Cardiac septum (tissue), 1 donor: ENCODE data around the gene KRTAP1-1. TPM values are rescaled to one million over a fixed set of nuclear protein-coding genes. Genes with fewer than 3 reads are reported as not detected.
"Not testable (repeated sequence)": the region's sequence is repeated elsewhere in the genome, so short reads cannot be mapped to it uniquely, and the experiment has no call there.

Source experiments
- DNase-seq: peaks from one replicate; pipeline ENCODE4 v3.0.0-alpha.2; 2020; ENCODE audit warnings: low spot score
- intact Hi-C: fragments of 100-400 bp; cut with DNase I; formaldehyde crosslinking; loops from one replicate; pipeline ENCODE4 v1.14.0; 2022
- total RNA-seq: library from RNA; stranded (reverse); fragmentation: NEBNext Ultra II Directional; extraction: Animal tissue kit (Norgen Biotek cat#: 25700); gene quantifications from one replicate; pipeline ENCODE4 v1.2.1, GENCODE V29; 2021
- donor health status: DM: no; HTN: no; CAD: no.

The KRTAP1-1 gene
- total RNA-seq, 1 donor from 2014 or later, result not detected

GRCh38 chr17:41018541-41018940 lies 22.7 kb downstream of the KRTAP1-1 start:
- intact Hi-C loops, result no loop called here
- no peak for DNase-seq

- intact Hi-C loops, result no loop called here
- DNase-seq, result no peak
Observed at GRCh38 chr17:41016578-41017215, 24.6 kb downstream of the KRTAP1-1 start.

GRCh38 chr17:41015454-41015853 lies 25.8 kb downstream of the KRTAP1-1 start:
- no peak for DNase-seq
- intact Hi-C loops, result no loop called here

- no peak for DNase-seq
- intact Hi-C loops, result no loop called here
Observed at GRCh38 chr17:41013606-41014005, 27.6 kb downstream of the KRTAP1-1 start.

GRCh38 chr17:41013181-41013580 lies 28.1 kb downstream of the KRTAP1-1 start:
- no peak for DNase-seq
- intact Hi-C loops, result no loop called here

- DNase-seq, result no peak
- intact Hi-C loops, result no loop called here
Observed at GRCh38 chr17:41012326-41013120, 28.7 kb downstream of the KRTAP1-1 start.

GRCh38 chr17:41010441-41010840 lies 30.8 kb downstream of the KRTAP1-1 start:
- intact Hi-C loops, result no loop called here

GRCh38 chr17:41009936-41010335 lies 31.3 kb downstream of the KRTAP1-1 start:
- DNase-seq, result no peak
- intact Hi-C loops, result no loop called here

More at GRCh38 chr17:41010441-41010840, 30.8 kb downstream of the KRTAP1-1 start:
- DNase-seq, result no peak

- no peak for DNase-seq
- intact Hi-C loops, result no loop called here
Observed at GRCh38 chr17:41009301-41009760, 31.9 kb downstream of the KRTAP1-1 start.

GRCh38 chr17:41008811-41009210 lies 32.4 kb downstream of the KRTAP1-1 start, which contains the start of gene KRTAP3-1:
KRTAP3-1 (minus strand) TSS chr17:41009128; CDS start chr17:41009074, 54 bp downstream.
- DNase-seq, result no peak
- intact Hi-C loops, result no loop called here

GRCh38 chr17:41004397-41004796 lies 36.9 kb downstream of the KRTAP1-1 start:
- intact Hi-C loops, result no loop called here
- no peak for DNase-seq

GRCh38 chr17:41003926-41004325 lies 37.3 kb downstream of the KRTAP1-1 start:
- intact Hi-C loops, result no loop called here
- no peak for DNase-seq

- intact Hi-C loops, result no loop called here
Observed at GRCh38 chr17:41002814-41003213, 38.4 kb downstream of the KRTAP1-1 start.

GRCh38 chr17:41001795-41002194 lies 39.5 kb downstream of the KRTAP1-1 start:
- DNase-seq, result no peak
- intact Hi-C loops, result no loop called here

More at GRCh38 chr17:41002814-41003213, 38.4 kb downstream of the KRTAP1-1 start:
- DNase-seq, result no peak

GRCh38 chr17:40999563-40999962 lies 41.7 kb downstream of the KRTAP1-1 start, which contains the start of gene KRTAP3-2:
KRTAP3-2 (minus strand) TSS chr17:40999906; CDS start chr17:40999853, 53 bp downstream.
- DNase-seq, intact Hi-C loops: not testable (repeated sequence)

- intact Hi-C loops, result no loop called here
- DNase-seq, result no peak
Observed at GRCh38 chr17:40997361-40997760, 43.9 kb downstream of the KRTAP1-1 start.

GRCh38 chr17:40996829-40997228 lies 44.4 kb downstream of the KRTAP1-1 start:
- no peak for DNase-seq
- intact Hi-C loops, result no loop called here

- no peak for DNase-seq
- intact Hi-C loops, result no loop called here
Observed at GRCh38 chr17:40995116-40995515, 46.1 kb downstream of the KRTAP1-1 start.

GRCh38 chr17:40993839-40994238 lies 47.4 kb downstream of the KRTAP1-1 start, which contains the start of gene KRTAP3-3:
KRTAP3-3 (minus strand) TSS chr17:40994164; CDS start chr17:40994097, 67 bp downstream.
- DNase-seq, result no peak

GRCh38 chr17:40993084-40993483 lies 48.2 kb downstream of the KRTAP1-1 start:
- intact Hi-C loops, result no loop called here
- no peak for DNase-seq

More at GRCh38 chr17:40993839-40994238, 47.4 kb downstream of the KRTAP1-1 start, which contains the start of gene KRTAP3-3:
- intact Hi-C loops, result no loop called here
